A673 (cell line): ENCODE measurements around the gene SLC2A4.

Source experiments
- EZH2 ChIP-seq: fragments of 200-600 bp; sonication (generic); IDR thresholded peaks from 2 replicates; pipeline ENCODE4 v1.6.1; 2017; ENCODE audit warnings: borderline replicate concordance, low read depth, mild to moderate bottlenecking, mixed read lengths, antibody characterized with exemption, low read length; ENCODE audit not compliant: poor library complexity, severe bottlenecking
- TF ChIP-seq, protein P1 (sequence below): fragments of 300-800, 200-600 bp; sonication (generic); conservative IDR thresholded peaks from 2 replicates; pipeline ENCODE4 v1.5.1; 2017; ENCODE audit warnings: low read depth, mild to moderate bottlenecking, antibody characterized with exemption, low read length, moderate library complexity, mixed read lengths

DNA sequence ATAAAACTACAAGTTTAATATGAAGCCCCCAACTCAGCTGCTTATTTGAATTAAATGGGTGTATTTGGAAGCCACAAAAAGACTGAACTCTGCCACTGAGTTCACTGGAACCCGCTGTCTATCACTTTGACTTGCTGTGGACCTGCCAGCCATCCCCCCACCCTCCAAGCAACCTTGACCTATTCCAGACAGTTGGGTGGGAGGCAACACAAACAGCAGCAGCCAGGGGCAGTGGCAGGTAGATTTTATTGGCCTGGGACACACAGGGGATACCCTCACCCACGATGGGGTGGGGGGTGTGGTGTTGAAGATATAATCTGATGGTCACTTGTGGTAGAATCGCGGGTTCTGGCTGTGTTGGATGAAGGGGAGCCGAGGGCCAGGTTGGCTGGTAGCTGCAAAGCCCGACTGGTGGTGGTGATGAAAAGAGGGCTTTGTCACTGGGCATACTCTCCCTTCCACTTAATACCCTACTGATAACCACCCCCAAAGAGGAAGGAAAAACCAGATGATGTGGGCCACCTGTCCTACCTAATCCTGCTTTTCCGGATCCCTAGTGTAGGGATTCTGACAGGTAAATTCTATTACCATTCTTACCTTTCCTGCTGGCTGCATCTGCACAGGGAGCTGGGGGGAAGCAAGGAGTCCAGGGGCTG lies 31.0 kb downstream of the SLC2A4 start:
- TF ChIP-seq, protein P1, sequence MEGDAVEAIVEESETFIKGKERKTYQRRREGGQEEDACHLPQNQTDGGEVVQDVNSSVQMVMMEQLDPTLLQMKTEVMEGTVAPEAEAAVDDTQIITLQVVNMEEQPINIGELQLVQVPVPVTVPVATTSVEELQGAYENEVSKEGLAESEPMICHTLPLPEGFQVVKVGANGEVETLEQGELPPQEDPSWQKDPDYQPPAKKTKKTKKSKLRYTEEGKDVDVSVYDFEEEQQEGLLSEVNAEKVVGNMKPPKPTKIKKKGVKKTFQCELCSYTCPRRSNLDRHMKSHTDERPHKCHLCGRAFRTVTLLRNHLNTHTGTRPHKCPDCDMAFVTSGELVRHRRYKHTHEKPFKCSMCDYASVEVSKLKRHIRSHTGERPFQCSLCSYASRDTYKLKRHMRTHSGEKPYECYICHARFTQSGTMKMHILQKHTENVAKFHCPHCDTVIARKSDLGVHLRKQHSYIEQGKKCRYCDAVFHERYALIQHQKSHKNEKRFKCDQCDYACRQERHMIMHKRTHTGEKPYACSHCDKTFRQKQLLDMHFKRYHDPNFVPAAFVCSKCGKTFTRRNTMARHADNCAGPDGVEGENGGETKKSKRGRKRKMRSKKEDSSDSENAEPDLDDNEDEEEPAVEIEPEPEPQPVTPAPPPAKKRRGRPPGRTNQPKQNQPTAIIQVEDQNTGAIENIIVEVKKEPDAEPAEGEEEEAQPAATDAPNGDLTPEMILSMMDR: no peak
- TF ChIP-seq EZH2: no peak
